Pulmonary artery endothelial cell (primary cell): ENCODE data around the gene OR4K1. TPM values are rescaled to one million over a fixed set of nuclear protein-coding genes. Genes with fewer than 3 reads are reported as not detected.
"Not testable (repeated sequence)": the region's sequence is repeated elsewhere in the genome, so short reads cannot be mapped to it uniquely, and the experiment has no call there.

Source experiments
- DNase-seq: peaks from one replicate; pipeline ENCODE4 v3.0.0-alpha.2; 2011; ENCODE audit warnings: low read depth, low spot score
- total RNA-seq: library from RNA; depleted of rRNA; stranded (reverse); fragments of >200 nt; gene quantifications from 2 replicates; pipeline ENCODE4 v1.2.3, GENCODE V29; 2014

Gene OR4K1, protein sequence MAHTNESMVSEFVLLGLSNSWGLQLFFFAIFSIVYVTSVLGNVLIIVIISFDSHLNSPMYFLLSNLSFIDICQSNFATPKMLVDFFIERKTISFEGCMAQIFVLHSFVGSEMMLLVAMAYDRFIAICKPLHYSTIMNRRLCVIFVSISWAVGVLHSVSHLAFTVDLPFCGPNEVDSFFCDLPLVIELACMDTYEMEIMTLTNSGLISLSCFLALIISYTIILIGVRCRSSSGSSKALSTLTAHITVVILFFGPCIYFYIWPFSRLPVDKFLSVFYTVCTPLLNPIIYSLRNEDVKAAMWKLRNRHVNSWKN
- not detected in 2 replicates for total RNA-seq

DNA sequence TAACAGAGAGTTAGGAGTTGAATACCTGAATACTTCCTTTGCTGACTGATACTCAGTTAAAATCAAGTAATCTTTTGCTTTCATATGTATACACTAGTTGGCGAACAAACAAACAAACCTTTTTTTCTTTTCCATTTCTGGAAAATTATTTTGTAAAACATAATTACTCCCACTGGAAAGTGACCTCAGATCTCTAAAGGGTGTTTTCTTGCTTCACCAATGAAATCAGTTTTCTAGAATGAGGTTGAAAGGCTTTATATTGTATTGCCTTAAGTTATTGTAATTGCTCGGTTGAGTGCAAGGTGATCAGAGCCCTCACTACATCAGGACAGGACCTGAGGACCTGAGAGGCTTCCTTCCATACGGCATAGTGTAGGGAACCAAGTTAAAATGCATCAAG, at the start of gene OR4K1:
Gene OR4K1, plus strand, starts transcription at position 301 of the 400 bp plus-strand sequence. CDS start 4,750 bp downstream, outside the sequence.
- no peak for DNase-seq

DNA sequence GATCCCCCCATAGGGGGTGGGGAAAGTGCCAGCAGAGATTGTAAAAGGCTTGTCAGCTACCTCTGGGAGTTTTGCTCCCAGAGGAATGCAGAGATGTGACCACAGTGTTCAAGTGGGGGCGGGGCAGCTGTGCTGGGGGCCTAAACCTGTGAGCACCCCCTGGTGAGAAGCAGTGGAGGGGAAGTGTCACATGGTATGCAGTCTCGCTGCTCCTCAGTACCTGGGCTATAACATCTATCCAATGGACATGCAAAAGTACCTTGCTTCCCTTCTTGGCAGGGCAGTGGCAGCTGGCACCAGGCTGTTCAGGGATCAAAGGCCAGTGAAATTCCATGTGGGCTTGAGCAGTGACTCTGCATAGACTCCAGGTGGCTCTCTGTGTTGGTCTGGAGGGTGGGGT, 35.4 kb upstream of the OR4K1 start:
- DNase-seq = no peak

DNA sequence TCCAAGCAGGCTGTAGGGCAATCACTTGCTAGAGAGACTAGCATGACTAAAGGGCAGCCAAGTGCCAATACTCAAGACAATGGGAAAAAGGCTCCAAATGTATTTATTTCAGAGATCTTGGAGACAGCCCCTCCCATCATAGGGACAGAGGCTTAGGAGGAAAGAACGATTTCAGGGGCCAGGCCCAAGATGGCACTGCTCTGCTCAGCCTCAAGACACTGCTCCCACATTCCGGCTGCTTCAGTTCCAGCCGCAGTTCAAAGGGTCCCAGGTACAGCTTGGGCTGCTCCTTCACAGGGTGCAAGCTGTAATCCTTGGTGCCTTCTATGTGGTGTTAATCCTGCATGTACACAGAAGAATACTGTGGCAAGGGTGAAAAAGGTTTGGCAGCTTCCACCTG, 29.7 kb upstream of the OR4K1 start:
- no peak for DNase-seq

DNA sequence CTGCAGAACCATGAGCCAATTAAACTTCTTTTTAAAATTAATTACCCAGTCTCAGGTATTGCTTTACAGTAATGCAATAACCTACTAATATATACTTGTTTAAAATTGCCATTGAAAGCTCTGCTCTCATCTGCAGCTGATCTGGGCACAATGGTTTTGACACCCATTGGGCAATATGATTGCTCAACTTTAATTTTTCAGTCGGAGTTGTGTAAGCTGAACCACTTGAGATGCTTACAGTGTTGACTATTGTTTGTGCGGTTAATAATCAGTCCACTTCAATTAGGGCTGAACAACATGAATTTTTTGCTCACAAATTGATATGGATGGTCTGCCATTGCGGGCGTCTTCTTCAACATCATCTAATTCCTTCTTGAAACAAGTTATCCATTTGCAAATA, 28.3 kb upstream of the OR4K1 start:
- no peak for DNase-seq

DNA sequence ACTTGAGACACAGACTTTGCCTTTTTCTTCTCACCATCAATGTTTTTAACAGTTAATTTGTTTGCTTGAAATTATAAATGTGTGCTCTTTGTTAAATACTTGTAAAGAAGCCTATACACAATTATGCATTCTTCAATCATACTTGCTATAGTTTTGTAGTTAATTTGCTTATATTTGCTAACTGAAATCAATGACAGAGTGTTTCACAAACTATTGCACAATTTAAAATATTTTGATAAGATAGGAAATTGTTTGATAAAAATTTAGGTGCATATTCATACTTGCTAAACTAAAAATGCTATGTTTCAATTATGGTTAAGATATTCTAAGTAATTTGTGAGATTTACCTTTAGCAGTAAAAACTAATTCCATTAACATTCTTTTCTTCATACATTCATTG, 24.1 kb upstream of the OR4K1 start:
- DNase-seq = no peak

DNA sequence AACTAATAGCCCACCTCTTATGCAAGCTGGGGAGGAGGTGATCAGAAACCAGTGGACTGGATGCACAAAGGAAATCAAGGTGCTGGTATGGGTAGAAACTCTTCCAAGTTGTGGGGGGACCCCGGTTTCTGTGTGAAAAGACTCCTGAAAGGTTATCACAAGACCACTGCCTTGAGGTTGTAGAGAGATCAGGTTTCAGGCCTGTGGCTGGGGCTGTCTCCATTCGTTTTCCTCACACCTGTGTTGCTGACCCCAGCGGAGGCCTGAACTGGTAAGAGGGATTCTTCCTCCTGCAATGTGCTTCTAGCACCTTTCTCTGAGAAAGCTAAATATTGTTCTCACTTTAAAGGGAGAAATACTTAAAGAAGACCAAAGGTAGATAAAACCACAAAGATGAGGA, 19.6 kb upstream of the OR4K1 start:
- no peak for DNase-seq

DNA sequence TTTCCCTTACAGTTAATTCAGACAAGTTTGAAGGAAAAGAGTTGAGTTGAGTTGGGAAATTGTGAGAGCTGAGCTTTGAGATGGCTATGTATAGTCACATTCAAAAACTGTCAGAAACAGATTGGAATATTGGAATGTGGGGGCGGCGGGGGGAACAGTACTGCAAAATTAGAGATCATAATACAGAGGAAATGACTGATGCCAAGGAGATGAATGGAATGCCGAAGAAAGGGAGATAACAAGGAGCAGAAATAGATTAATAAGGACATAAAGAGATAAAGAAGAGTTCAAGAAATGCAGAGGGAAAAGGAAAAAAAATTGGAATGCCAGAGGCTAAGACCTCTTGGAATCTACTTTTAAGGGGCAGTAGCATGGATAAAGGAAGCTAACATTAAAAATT, 13.5 kb upstream of the OR4K1 start:
- no peak for DNase-seq

DNA sequence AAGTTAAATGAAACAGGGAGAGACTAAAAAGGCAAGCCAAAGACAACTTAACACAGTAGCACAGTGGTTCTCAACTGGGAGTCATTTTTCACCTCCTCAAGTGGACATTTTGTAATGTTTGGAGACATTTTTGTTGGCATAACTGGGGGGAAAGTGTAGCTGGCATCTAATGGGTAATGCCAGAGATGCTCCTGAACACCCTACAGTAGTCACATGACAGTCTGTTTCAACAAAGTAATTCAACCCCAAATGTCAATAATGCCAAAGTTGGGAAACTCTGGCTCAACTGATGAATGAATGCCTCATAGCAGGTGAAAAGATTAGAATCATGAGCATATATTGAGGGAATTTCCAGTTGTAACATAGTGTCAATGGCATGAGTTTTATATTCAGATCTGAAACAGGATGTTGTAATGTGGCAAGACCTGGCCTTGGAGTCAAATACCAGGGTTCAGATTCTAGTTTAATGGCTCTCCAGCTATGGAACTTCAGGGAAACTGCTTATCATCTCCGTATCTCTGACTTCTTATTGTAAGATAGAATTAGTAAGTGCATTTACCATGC, 12.7 kb upstream of the OR4K1 start:
- no peak for DNase-seq

DNA sequence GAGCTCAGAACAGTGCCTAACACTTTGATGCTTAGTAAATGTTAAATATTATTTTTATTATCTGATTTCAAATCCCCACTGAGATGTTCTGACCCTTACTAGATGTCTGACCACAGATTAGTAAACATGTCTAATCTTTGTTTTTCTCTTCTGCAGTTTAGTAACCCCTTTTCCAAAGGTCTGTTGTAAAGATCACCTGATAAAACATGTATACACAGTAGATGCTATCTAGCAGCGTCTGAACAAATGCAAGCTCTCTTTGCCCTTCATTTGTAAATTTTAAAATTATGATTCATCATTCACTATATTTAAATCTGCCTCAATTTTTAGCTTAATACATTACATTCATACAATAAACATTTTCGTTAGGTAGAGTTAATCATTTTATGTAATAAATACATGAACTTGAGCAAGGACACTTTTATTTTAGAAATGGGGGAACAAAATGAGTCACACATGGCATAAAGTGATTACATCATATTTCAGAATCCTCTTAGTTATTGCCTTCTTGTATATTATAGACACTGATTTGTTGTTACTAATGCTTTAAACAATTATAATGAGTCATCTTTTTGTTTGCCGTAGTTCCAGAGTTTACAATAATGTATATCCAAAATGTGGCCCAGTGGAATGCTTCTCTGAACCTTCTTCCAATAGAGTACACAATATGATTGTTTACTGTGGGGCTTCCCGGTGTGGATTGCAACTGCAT, 12.0 kb upstream of the OR4K1 start:
- no peak for DNase-seq

DNA sequence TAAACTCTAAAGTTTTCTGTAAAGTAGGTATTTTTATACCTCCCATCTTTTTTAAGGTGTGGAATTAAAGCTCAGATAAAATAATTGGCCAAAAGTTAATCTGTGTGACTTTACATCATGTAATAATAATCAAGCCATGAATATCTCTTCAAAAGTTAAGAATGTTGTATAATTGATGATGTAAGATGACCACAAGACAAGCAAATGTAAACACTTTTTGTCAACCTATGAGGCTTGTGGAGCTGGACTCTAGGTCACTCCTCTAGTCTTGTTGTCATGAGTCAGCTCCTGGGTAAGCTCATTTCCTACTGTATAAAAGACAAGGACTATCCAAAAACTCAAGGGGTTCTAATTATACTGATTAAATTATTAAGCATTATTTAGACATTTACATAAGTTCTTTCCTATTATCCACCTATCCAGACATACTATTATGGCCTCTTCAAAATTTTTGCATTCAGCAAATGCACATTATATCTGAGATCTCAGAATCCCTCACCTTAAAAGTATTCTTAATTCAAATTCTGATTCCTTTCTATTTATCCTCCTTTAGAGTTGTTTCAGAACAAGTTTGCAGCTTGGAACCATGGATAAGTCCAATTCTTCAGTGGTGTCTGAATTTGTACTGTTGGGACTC, 10.6 kb upstream of the OR4K1 start, which contains the start of gene OR4K5:
Gene OR4K5, plus strand, starts transcription at position 587 of the 637 bp plus-strand sequence. Its CDS starts 0 bp downstream, at position 587.
- no peak for DNase-seq

DNA sequence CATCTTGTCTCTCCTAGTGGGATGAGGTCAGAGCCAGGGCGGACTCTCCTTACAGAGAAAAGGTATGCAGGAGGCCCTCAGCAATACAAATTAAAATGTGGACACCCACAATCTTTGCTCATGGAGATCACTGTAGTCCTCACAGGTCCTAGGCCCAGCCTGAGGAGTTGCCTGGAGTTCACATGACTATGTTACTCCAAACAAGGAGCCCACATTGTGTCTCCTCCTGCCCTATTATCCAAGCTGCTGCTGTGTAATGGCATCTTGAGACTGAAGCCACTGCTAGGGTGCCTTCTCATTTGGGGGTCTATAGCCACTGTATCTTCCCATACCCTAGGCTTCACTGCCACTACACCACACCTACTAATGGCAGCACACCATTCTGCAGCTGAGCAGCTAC, 11.0 kb downstream of the OR4K1 start:
- no peak for DNase-seq

DNA sequence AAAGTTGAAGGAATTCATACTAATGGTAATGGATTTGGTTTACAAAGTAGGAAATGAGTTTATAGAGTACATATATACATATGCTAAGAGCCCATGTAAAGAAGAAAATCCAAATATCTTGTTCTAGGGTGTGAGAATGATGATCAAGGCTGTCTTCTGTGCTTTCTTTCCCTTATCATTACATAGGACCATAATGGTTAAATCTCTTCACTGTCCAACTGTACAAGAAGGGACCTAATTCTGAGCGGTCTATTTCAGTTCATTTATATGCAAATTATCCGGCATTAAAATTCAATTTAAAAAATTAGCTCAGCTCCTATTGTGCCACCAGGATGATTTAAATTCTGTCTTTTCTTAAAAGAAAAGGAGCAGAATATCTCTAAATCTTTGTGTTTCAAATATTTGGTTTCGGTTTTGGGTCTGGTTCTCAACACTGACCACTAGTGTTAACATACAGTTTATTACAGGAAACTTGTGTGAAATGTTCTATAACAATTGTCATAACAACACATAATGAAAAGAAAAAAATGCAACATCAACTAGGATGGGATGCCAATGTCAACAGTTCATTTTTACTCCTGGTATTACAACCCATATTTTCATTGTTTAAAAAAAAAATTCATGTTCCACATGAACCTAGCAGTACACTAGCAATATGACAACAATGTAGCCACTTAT, 16.8 kb downstream of the OR4K1 start:
- DNase-seq = no peak

DNA sequence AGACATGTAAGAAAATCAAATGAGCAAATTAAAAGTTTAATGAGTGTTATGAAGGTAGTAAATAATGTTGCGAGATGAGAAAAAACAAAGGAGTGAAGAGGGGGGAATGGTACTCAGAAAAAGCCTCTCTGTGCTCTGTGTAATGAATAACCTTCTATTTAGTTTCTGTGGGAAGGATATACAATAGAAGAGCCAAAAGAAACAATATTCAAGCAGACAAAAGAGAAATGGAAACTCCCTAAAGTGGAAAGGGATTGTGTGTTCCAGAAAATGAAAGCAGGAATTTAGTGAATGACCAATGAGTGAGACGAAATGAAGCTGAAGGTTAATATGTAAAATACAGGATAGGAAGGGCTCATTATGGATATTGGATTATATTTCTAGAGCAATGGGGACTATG, 18.5 kb downstream of the OR4K1 start:
- no peak for DNase-seq

DNA sequence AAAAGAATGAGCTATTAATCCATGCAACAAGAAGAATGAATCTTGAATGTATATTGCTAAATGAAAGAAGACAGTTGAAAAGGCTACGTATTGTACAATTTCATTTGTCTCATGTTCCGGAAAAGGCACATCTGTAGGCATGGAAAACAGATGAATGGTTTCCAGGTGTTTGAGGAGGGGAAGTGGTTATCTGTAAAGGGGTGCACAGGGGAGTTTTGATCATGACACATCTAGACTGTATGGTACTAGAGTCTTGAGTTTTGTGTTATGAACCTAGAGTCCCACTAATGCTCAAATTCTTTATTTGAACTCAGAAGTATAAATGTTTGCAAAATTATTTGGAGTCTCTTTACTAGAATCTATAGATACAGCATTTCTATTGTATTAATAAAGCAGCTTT, 39.0 kb downstream of the OR4K1 start:
- not testable (repeated sequence) for DNase-seq

DNA sequence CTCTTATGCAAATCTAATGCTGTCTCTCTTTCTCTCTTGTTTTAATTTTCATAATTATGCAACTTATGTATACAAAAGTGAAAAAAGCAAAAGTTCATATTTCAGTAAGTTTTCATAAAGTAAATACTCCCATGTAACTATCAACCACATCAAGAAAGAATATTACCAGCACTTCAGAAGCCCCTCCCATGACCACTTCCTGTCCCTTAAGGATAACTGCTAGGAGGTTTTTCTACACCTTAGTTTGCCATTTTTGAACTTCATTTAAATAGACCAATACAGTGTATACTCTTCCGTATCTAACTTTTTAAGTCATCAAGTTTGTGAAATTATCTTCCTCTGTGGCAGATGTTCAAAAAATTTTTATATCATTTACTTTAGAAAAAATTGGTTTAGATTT, 44.1 kb downstream of the OR4K1 start:
- no peak for DNase-seq

DNA sequence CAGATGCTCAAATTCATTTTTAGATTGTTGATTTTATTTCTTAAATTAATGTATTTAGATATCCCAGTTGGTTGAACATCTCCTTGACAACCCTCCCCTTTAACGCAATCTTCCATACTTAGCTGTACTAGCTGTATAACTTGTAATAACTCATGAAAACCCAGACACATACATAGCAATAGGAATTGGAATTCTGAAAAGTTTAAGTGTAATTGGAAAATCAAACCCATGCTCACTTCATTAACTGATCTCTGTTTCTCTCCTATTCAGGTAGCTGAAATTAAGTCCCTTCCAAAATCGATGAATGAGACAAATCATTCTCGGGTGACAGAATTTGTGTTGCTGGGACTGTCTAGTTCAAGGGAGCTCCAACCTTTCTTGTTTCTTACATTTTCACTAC, 44.6 kb downstream of the OR4K1 start, which contains the start of gene OR4K15:
Gene OR4K15, plus strand, starts transcription at position 301 of the 400 bp plus-strand sequence. Its CDS starts 0 bp downstream, at position 301.
- no peak for DNase-seq

Other genes with a start within 250 kb of the OR4K1 start
- not detected in 2 replicates for gene OR11H2, start 217.0 kb upstream of the OR4K1 start, total RNA-seq
- gene OR4Q3, start 187.3 kb upstream of the OR4K1 start, total RNA-seq = not detected in 2 replicates
- gene OR4M1, start 157.4 kb upstream of the OR4K1 start, total RNA-seq = not detected in 2 replicates
- gene OR4N2, start 127.1 kb upstream of the OR4K1 start, total RNA-seq = not detected in 2 replicates
- gene OR4K2, start 55.8 kb upstream of the OR4K1 start, total RNA-seq = not detected in 2 replicates
- gene OR4K5, start 10.3 kb upstream of the OR4K1 start, total RNA-seq = not detected in 2 replicates
- not detected in 2 replicates for gene OR4K15, start 44.7 kb downstream of the OR4K1 start, total RNA-seq
- not detected in 2 replicates for gene OR4Q2, start 71.2 kb downstream of the OR4K1 start, total RNA-seq
- not detected in 2 replicates for gene OR4K14, start 88.4 kb downstream of the OR4K1 start, total RNA-seq
- not detected in 2 replicates for gene OR4K13, start 105.1 kb downstream of the OR4K1 start, total RNA-seq
- gene OR4L1, start 129.1 kb downstream of the OR4K1 start, total RNA-seq = not detected in 2 replicates
- gene OR4K17, start 179.8 kb downstream of the OR4K1 start, total RNA-seq = not detected in 2 replicates
- gene OR4N5, start 207.9 kb downstream of the OR4K1 start, total RNA-seq = not detected in 2 replicates